Prostate gland (tissue), 2 donors: ENCODE measurements around the gene IKZF1. TPM values are rescaled to one million over a fixed set of nuclear protein-coding genes. Genes with fewer than 3 reads are reported as not detected.
A peak's percentile ranks its signal among the peaks of the same experiment; 100 is the strongest.

Source experiments
- DNase-seq: peaks from one replicate; pipeline ENCODE4 v3.0.0-alpha.2; 2019; ENCODE audit warnings: low spot score
- H3K27ac ChIP-seq, 2 donors: fragments of 200-600 bp; sonication (generic); 2 replicates each; pipeline ENCODE4 v1.5.1; 2017 to 2019
- H3K27me3 ChIP-seq: fragments of 200-600 bp; sonication (generic); replicated peaks from 2 replicates; pipeline ENCODE4 v1.5.1; 2019; ENCODE audit not compliant: insufficient read depth
- H3K36me3 ChIP-seq, 2 donors: fragments of 200-600 bp; sonication (generic); 1 replicate in 1 of 2; 2 replicates in 1 of 2; pipeline versions ENCODE4 v1.5.1 to v1.8.1; 2017 to 2019
- H3K4me1 ChIP-seq: fragments of 200-600 bp; sonication (generic); replicated peaks from 2 replicates; pipeline ENCODE4 v1.5.1; 2019
- H3K4me3 ChIP-seq, 2 donors: fragments of 200-600 bp; sonication (generic); 2 replicates each; pipeline ENCODE4 v1.5.1; 2017 to 2019
- H3K9me3 ChIP-seq: fragments of 200-600 bp; sonication (generic); 2 replicates; pipeline ENCODE4 v1.5.1; 2017
- CTCF ChIP-seq, 4 experiments: fragments of 200-600 bp in 2 of 4; fragments of 450-650 bp in 2 of 4; sonication (generic) in 2 of 4; IDR thresholded peaks; 1 replicate in 3 of 4; 2 replicates in 1 of 4; pipeline ENCODE4 v1.5.1; 2016 to 2019; ENCODE audit warnings: antibody characterized with exemption in 4 of 4, mild to moderate bottlenecking in 2 of 4, moderate library complexity in 2 of 4
- POLR2A ChIP-seq: fragments of 450-650 bp; IDR thresholded peaks from one replicate; pipeline ENCODE4 v1.6.1; 2016; ENCODE audit warnings: antibody characterized with exemption, mild to moderate bottlenecking
- POLR2AphosphoS5 ChIP-seq: sonication (generic); formaldehyde crosslinking; IDR thresholded peaks from one replicate; pipeline ENCODE4 v1.6.1; 2017; ENCODE audit warnings: antibody characterized with exemption
- WGBS: methylation state at CpG from one replicate; pipeline ENCODE4 v1.1.5; 2018; 5-methylcytosine and 5-hydroxymethylcytosine counted together
- intact Hi-C: fragments of 100-400 bp; cut with DNase I; formaldehyde crosslinking; loops from one replicate; pipeline ENCODE4 v1.14.2; 2022
- total RNA-seq, 2 donors: library from RNA; depleted of rRNA; stranded (reverse); fragments of >200 nt; gene quantifications; one replicate each; pipeline ENCODE4 v1.1.0, GENCODE V29; 2016

IKZF1 gene
- total RNA-seq, 2 donors from 2014 or later, result 2.7 to 7.7 TPM

GRCh38 chr7:50302486-50303334, 1.8 kb upstream of the IKZF1 start:
- no peaks in the 10 kb centered on the region for H3K9me3 ChIP-seq
- H3K27me3 ChIP-seq, result no peaks in the 10 kb centered on the region
- no peak overlapping the region for H3K4me3 ChIP-seq
- intact Hi-C loops, result no loop called here
- 84% methylated on average over 28 of the region's 28 CpGs for WGBS
- TF ChIP-seq CTCF (IDR thresholded peaks at IDR 0.05) (no peak), POLR2A (no peak), POLR2AphosphoS5 (no peak)
- no peak overlapping the region for H3K27ac ChIP-seq
- no peaks in the 10 kb centered on the region for H3K36me3 ChIP-seq
- H3K4me1 ChIP-seq, result no peaks in the 10 kb centered on the region
- DNase-seq, result no peak

GRCh38 chr7:50303335-50304128, 984 bp upstream of the IKZF1 start:
- Histone ChIP-seq H3K9me3 (no peaks in the 10 kb centered on the region), H3K4me3 (peak overlapping the region; percentile 23 to 36), H3K4me1 (no peaks in the 10 kb centered on the region), H3K27me3 (no peaks in the 10 kb centered on the region), H3K27ac (no peak overlapping the region), H3K36me3 (no peaks in the 10 kb centered on the region)
- TF ChIP-seq CTCF (IDR thresholded peaks at IDR 0.05) (no peak), POLR2AphosphoS5 (no peak), POLR2A (no peak)
- intact Hi-C loops, result no loop called here
- no peak for DNase-seq
- 8% methylated on average over 86 of the region's 100 CpGs for WGBS

- H3K27ac ChIP-seq, result no peak overlapping the region
- DNase-seq, result no peak
- TF ChIP-seq POLR2AphosphoS5 (no peak), POLR2A (no peak), CTCF (IDR thresholded peaks at IDR 0.05) (no peak)
- H3K9me3 ChIP-seq, result no peaks in the 10 kb centered on the region
- H3K36me3 ChIP-seq, result no peaks in the 10 kb centered on the region
- WGBS, result 12% methylated on average over 20 of the region's 20 CpGs
- no peaks in the 10 kb centered on the region for H3K4me1 ChIP-seq
- H3K4me3 ChIP-seq, result peak overlapping the region; percentile 23 to 36
- intact Hi-C loops, result no loop called here
- H3K27me3 ChIP-seq, result no peaks in the 10 kb centered on the region
Measured at GRCh38 chr7:50304911-50305582, 531 bp downstream of the IKZF1 start.

- Histone ChIP-seq H3K9me3 (no peaks in the 10 kb centered on the region), H3K27ac (no peak overlapping the region), H3K4me3 (peak overlapping the region in 1 of 2 donors; percentile 23), H3K36me3 (no peaks in the 10 kb centered on the region), H3K27me3 (no peaks in the 10 kb centered on the region), H3K4me1 (no peaks in the 10 kb centered on the region)
- TF ChIP-seq POLR2AphosphoS5, result no peak
- 64% methylated on average over 11 of the region's 11 CpGs for WGBS
- DNase-seq, result no peak
- intact Hi-C loops, result no loop called here
Measured at GRCh38 chr7:50305583-50306493, 1.3 kb downstream of the IKZF1 start.
